NB4 (cell line): Measurements from ENCODE around the gene RPS25.
A peak's percentile ranks its signal among the peaks of the same experiment; 100 is the strongest.

Experiments used
- DNase-seq: peaks from one replicate; pipeline ENCODE4 v3.0.0; 2010; ENCODE audit warnings: low read depth
- H3K4me3 ChIP-seq: one replicate; pipeline ENCODE4 v1.5.1; 2011; ENCODE audit warnings: mild to moderate bottlenecking, low read depth, low read length, moderate library complexity
- CTCF ChIP-seq: IDR thresholded peaks from one replicate; pipeline ENCODE4 v1.5.1; 2012; ENCODE audit warnings: low read depth, low read length
- MAX ChIP-seq: IDR thresholded peaks from 2 replicates; pipeline ENCODE4 v1.6.1; 2011; ENCODE audit warnings: low read depth, low read length
- MYC ChIP-seq: IDR thresholded peaks from 2 replicates; pipeline ENCODE4 v1.6.1; 2011; ENCODE audit warnings: low read depth, low read length
- POLR2A ChIP-seq: IDR thresholded peaks from 2 replicates; pipeline ENCODE4 v1.6.1; 2011; ENCODE audit warnings: mild to moderate bottlenecking; ENCODE audit not compliant: insufficient read length; ENCODE audit errors: extremely low read depth

Gene RPS25

GRCh38 chr11:119030329-119031047 is 12.3 kb upstream of the RPS25 start, which contains the start of gene SLC37A4:
SLC37A4 (minus strand) TSS chr11:119030877.
- peak; percentile 99 for DNase-seq
- TF ChIP-seq POLR2A: peak; percentile 75
- TF ChIP-seq CTCF: peak; percentile 93
- TF ChIP-seq MAX: peak; percentile 99
- peak; percentile 99 for TF ChIP-seq MYC
- peak within 1 kb of the TSS; percentile 86 for H3K4me3 ChIP-seq

- peak overlapping the region; percentile 86 for H3K4me3 ChIP-seq
- no peak for DNase-seq
- TF ChIP-seq POLR2A (no peak), MAX (no peak), CTCF (no peak), MYC (no peak)
These were observed 11.8 kb upstream of the RPS25 start for GRCh38 chr11:119030029-119030328.

- TF ChIP-seq POLR2A (no peak), CTCF (no peak), MAX (no peak)
- DNase-seq: peak; percentile 43
- H3K4me3 ChIP-seq: peak overlapping the region; percentile 86
These were observed 11.3 kb upstream of the RPS25 start for GRCh38 chr11:119029340-119030028.

- no peak for TF ChIP-seq MAX
- no peak for TF ChIP-seq MYC
- TF ChIP-seq CTCF: no peak
- no peak for TF ChIP-seq POLR2A
- H3K4me3 ChIP-seq: peak overlapping the region; percentile 21
- DNase-seq: no peak
These were observed 10.9 kb upstream of the RPS25 start for GRCh38 chr11:119029069-119029339.

- H3K4me3 ChIP-seq: no peak overlapping the region
- DNase-seq: no peak
- TF ChIP-seq MYC (no peak), CTCF (no peak), POLR2A (no peak), MAX (no peak)
These were observed 10.4 kb upstream of the RPS25 start for GRCh38 chr11:119028346-119029068.
